ENCODE results near the gene KIF26B.
"Not testable (repeated sequence)": the region's sequence is repeated elsewhere in the genome, so short reads cannot be mapped to it uniquely, and the experiment has no call there.

The KIF26B gene

DNA sequence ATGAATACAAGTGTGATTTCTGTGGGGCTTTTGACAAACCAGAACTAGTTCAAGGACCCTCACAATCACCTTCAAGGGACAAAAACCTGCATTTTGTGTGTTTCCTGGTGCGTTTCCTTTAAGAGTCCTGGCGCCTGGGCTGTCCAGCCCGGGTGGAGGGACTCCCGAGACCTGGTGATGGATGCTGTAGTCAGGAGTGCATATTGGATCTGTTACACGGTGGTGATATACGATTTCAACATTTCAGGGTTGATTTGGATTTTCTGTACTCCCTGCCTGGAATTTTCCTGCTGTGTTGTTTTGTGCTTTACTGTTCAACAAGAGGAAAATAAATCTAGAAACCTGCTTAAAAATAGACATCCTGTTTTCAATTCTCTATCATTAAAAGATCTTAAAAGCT is 162.0 kb downstream of the KIF26B start:
- H3K27me3 ChIP-seq (ENCODE audit: control insufficient read depth in 1 of 2, insufficient read depth in 2 of 2, low read length in 2 of 2), result no peaks in the 10 kb centered on the region
- no peak overlapping the region for H3K9ac ChIP-seq (ENCODE audit: low read length)
- no peaks in the 10 kb centered on the region for H3K36me3 ChIP-seq (ENCODE audit: insufficient read depth, low read length)
- H3K4me3 ChIP-seq (ENCODE audit: low read depth in 1 of 2, low read length in 2 of 2), result no peak overlapping the region
- H3K4me1 ChIP-seq (ENCODE audit: insufficient read depth, low read length), result no peaks in the 10 kb centered on the region
- H3K9me3 ChIP-seq (ENCODE audit: low read length), result no peaks in the 10 kb centered on the region
- H3K27ac ChIP-seq (ENCODE audit: low read depth, low read length), result no peak overlapping the region

DNA sequence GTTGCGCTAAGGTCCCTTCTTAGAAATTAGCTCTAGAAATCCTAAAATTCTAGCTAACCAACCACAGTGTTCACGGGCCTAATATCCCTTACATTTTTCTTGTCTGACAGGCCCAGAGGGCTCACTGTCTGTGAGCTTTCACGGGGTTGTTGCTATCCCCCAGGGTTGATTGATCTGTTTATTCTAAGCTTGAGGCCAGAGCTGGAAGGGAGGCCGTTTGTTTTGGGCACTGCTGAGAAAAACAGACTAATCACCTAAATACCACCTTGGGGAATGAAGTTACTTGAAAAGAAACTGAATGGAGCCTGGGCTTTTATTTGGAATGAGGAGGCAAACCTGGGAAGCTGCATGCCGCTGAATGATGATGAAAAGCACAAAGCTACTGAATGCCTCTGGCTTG is 162.4 kb downstream of the KIF26B start:
- Histone ChIP-seq H3K36me3 (ENCODE audit: insufficient read depth, low read length) (no peaks in the 10 kb centered on the region), H3K9me3 (ENCODE audit: low read length) (no peaks in the 10 kb centered on the region), H3K9ac (ENCODE audit: low read length) (no peak overlapping the region), H3K4me3 (ENCODE audit: low read depth in 1 of 2, low read length in 2 of 2) (no peak overlapping the region), H3K27me3 (ENCODE audit: control insufficient read depth in 1 of 2, insufficient read depth in 2 of 2, low read length in 2 of 2) (no peaks in the 10 kb centered on the region), H3K27ac (ENCODE audit: low read depth, low read length) (no peak overlapping the region), H3K4me1 (ENCODE audit: insufficient read depth, low read length) (no peaks in the 10 kb centered on the region)

DNA sequence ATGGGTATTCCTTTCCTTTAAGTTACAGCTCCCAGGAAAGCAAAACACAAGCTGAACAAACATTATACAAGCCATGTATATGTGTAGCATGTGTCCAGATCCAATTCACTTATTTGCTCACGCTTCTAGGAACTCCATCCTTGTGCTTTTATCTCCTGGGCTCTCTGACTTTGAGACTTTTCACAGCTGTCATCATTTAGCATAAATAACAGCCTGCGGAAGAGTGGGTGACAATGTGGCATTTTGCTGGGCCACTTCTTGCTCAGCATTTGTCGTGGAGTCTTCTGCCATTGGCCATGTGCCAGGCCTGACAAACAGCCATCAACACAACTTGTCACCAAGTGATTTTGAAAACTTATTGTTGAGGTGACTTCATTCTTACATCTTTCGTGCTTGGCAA is 164.3 kb downstream of the KIF26B start:
- no peaks in the 10 kb centered on the region for H3K36me3 ChIP-seq (ENCODE audit: insufficient read depth, low read length)
- no peaks in the 10 kb centered on the region for H3K27me3 ChIP-seq (ENCODE audit: control insufficient read depth in 1 of 2, insufficient read depth in 2 of 2, low read length in 2 of 2)
- H3K27ac ChIP-seq (ENCODE audit: low read depth, low read length), result no peak overlapping the region
- H3K9me3 ChIP-seq (ENCODE audit: low read length), result no peaks in the 10 kb centered on the region
- no peaks in the 10 kb centered on the region for H3K4me1 ChIP-seq (ENCODE audit: insufficient read depth, low read length)
- H3K4me3 ChIP-seq (ENCODE audit: low read depth in 1 of 2, low read length in 2 of 2), result no peak overlapping the region
- no peak overlapping the region for H3K9ac ChIP-seq (ENCODE audit: low read length)

DNA sequence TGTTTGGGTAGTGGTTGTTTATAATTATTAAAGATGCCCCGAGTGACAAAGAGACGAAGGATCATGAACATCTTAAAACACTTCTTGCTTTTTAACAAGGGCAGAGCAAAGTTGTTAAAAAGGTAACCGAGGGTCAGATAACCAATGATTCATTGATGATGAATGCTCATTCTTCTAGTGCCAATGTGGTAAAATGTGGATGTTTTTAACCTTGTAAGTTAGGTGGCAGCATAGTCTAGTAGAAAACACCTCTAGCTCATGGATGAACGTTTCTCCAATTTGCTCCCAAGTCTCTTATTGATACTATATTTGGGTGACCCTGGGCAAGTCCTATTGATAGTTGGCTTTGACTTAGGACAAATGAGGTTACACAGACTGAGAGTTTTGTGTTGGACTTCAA is 167.9 kb downstream of the KIF26B start:
- Histone ChIP-seq H3K9ac (ENCODE audit: low read length) (no peak overlapping the region), H3K36me3 (ENCODE audit: insufficient read depth, low read length) (no peaks in the 10 kb centered on the region), H3K27ac (ENCODE audit: low read depth, low read length) (no peak overlapping the region), H3K9me3 (ENCODE audit: low read length) (no peaks in the 10 kb centered on the region), H3K4me1 (ENCODE audit: insufficient read depth, low read length) (no peaks in the 10 kb centered on the region), H3K4me3 (ENCODE audit: low read depth in 1 of 2, low read length in 2 of 2) (no peak overlapping the region), H3K27me3 (ENCODE audit: control insufficient read depth in 1 of 2, insufficient read depth in 2 of 2, low read length in 2 of 2) (no peaks in the 10 kb centered on the region)

- H3K9ac ChIP-seq (ENCODE audit: low read length); H3K9me3 ChIP-seq (ENCODE audit: low read length); H3K27me3 ChIP-seq (ENCODE audit: control insufficient read depth in 1 of 2, insufficient read depth in 2 of 2, low read length in 2 of 2); H3K27ac ChIP-seq (ENCODE audit: low read depth, low read length); H3K4me1 ChIP-seq (ENCODE audit: insufficient read depth, low read length); H3K36me3 ChIP-seq (ENCODE audit: insufficient read depth, low read length); H3K4me3 ChIP-seq (ENCODE audit: low read depth in 1 of 2, low read length in 2 of 2): not testable (repeated sequence)
These were observed 169.0 kb downstream of the KIF26B start for GRCh38 chr1:245323765-245324164.

DNA sequence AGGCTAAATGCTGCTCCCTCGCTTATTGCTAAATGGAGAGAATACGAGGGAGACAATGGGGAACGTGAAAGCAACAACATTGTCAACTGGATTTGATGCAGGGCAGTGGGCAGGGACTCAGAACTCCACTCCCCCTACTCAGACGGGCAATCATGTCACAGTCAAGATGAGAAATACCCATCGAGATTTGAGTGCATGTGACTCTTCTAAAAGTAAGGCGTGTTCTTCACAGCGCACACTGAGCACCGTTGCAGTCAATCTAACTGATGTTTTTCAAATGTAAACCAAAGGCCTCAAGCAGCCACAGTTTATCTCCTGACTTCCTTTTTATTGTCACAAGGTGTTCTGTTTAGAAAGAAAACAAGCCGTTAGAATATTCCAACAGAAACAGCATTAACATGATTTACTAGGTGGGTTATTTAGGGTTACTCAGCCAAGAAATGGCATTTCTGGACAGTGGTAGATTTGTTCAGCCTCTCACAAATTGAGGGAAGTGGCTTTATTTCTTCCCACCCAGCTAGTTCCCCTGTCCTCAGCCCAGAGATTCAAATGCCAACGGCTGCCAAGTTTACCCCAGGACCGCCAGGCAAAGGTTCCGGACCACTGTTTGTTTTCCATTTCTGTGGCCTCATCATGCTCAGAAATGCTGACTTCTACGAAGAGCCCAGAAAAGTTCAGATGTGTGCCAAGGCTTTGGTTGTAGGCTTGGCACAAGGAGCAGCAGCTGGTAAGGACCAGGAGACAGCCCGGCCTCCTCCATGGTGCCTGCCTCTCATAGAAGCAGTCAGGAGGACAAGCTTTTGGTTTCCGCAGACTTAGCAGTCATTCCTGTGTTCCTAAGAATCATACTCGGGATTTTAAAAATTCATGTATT is 171.4 kb downstream of the KIF26B start:
- Histone ChIP-seq H3K9ac (ENCODE audit: low read length) (no peak overlapping the region), H3K27me3 (ENCODE audit: control insufficient read depth in 1 of 2, insufficient read depth in 2 of 2, low read length in 2 of 2) (no peaks in the 10 kb centered on the region), H3K36me3 (ENCODE audit: insufficient read depth, low read length) (no peaks in the 10 kb centered on the region), H3K4me1 (ENCODE audit: insufficient read depth, low read length) (no peaks in the 10 kb centered on the region), H3K27ac (ENCODE audit: low read depth, low read length) (no peak overlapping the region), H3K9me3 (ENCODE audit: low read length) (no peaks in the 10 kb centered on the region), H3K4me3 (ENCODE audit: low read depth in 1 of 2, low read length in 2 of 2) (no peak overlapping the region)

DNA sequence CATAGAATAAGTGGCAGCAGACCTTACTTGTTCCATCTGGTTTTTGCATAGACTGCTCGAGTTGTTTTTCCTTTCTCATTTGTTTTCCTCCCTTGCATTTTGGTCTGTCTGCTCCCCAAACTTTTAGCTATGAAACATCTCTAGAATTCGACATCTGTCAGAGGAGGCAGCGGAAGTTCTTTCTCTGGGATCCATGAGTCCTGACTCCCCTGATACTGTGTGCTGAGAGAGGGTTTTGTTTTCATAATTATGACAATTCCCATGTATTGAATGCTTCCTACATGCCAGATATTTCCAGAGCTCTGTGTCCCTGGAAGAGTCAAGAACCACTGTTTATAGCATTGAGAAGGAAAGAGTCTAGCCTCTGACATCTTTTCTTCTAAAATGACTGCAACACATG is 172.6 kb downstream of the KIF26B start:
- Histone ChIP-seq H3K9me3 (ENCODE audit: low read length) (no peaks in the 10 kb centered on the region), H3K36me3 (ENCODE audit: insufficient read depth, low read length) (no peaks in the 10 kb centered on the region), H3K27ac (ENCODE audit: low read depth, low read length) (no peak overlapping the region), H3K9ac (ENCODE audit: low read length) (no peak overlapping the region), H3K27me3 (ENCODE audit: control insufficient read depth in 1 of 2, insufficient read depth in 2 of 2, low read length in 2 of 2) (no peaks in the 10 kb centered on the region), H3K4me1 (ENCODE audit: insufficient read depth, low read length) (no peaks in the 10 kb centered on the region), H3K4me3 (ENCODE audit: low read depth in 1 of 2, low read length in 2 of 2) (no peak overlapping the region)

- Histone ChIP-seq H3K9me3 (ENCODE audit: low read length) (no peaks in the 10 kb centered on the region), H3K27me3 (ENCODE audit: control insufficient read depth in 1 of 2, insufficient read depth in 2 of 2, low read length in 2 of 2) (no peaks in the 10 kb centered on the region), H3K27ac (ENCODE audit: low read depth, low read length) (no peak overlapping the region), H3K9ac (ENCODE audit: low read length) (no peak overlapping the region), H3K4me3 (ENCODE audit: low read depth in 1 of 2, low read length in 2 of 2) (no peak overlapping the region), H3K36me3 (ENCODE audit: insufficient read depth, low read length) (no peaks in the 10 kb centered on the region), H3K4me1 (ENCODE audit: insufficient read depth, low read length) (no peaks in the 10 kb centered on the region)
These were observed 173.1 kb downstream of the KIF26B start for GRCh38 chr1:245327842-245328241.

GRCh38 chr1:245330951-245331350 is 176.2 kb downstream of the KIF26B start:
- Histone ChIP-seq H3K4me3 (ENCODE audit: low read depth in 1 of 2, low read length in 2 of 2) (no peak overlapping the region), H3K9me3 (ENCODE audit: low read length) (no peaks in the 10 kb centered on the region), H3K36me3 (ENCODE audit: insufficient read depth, low read length) (no peaks in the 10 kb centered on the region), H3K9ac (ENCODE audit: low read length) (no peak overlapping the region), H3K4me1 (ENCODE audit: insufficient read depth, low read length) (no peaks in the 10 kb centered on the region), H3K27ac (ENCODE audit: low read depth, low read length) (no peak overlapping the region), H3K27me3 (ENCODE audit: control insufficient read depth in 1 of 2, insufficient read depth in 2 of 2, low read length in 2 of 2) (no peaks in the 10 kb centered on the region)

- Histone ChIP-seq H3K4me3 (ENCODE audit: low read depth in 1 of 2, low read length in 2 of 2) (no peak overlapping the region), H3K4me1 (ENCODE audit: insufficient read depth, low read length) (no peaks in the 10 kb centered on the region), H3K27ac (ENCODE audit: low read depth, low read length) (no peak overlapping the region), H3K9me3 (ENCODE audit: low read length) (no peaks in the 10 kb centered on the region), H3K9ac (ENCODE audit: low read length) (no peak overlapping the region), H3K27me3 (ENCODE audit: control insufficient read depth in 1 of 2, insufficient read depth in 2 of 2, low read length in 2 of 2) (no peaks in the 10 kb centered on the region), H3K36me3 (ENCODE audit: insufficient read depth, low read length) (no peaks in the 10 kb centered on the region)
These were observed 177.3 kb downstream of the KIF26B start for GRCh38 chr1:245332085-245332484.

DNA sequence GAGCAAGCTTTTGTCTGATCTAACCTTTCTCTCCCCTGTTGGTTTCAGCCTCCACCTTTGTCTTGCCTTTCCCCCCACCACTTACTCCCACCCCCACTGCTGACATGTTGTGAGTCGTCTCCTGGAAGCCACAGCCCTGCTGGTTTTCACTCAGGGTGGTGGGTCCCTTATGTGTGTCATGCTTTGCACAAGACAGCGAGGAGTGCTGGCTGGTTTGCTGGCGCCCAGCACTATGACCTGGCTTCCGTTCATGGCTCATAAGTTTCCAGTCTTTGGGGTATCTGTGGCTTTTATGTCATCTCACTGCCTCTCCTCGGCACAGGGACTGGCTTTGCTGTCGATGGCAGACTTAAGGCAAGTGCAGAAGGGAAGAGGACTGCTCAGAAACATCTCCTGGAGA is 177.7 kb downstream of the KIF26B start:
- Histone ChIP-seq H3K9ac (ENCODE audit: low read length) (no peak overlapping the region), H3K4me3 (ENCODE audit: low read depth in 1 of 2, low read length in 2 of 2) (no peak overlapping the region), H3K27me3 (ENCODE audit: control insufficient read depth in 1 of 2, insufficient read depth in 2 of 2, low read length in 2 of 2) (no peaks in the 10 kb centered on the region), H3K36me3 (ENCODE audit: insufficient read depth, low read length) (no peaks in the 10 kb centered on the region), H3K9me3 (ENCODE audit: low read length) (no peaks in the 10 kb centered on the region), H3K4me1 (ENCODE audit: insufficient read depth, low read length) (no peaks in the 10 kb centered on the region), H3K27ac (ENCODE audit: low read depth, low read length) (no peak overlapping the region)

DNA sequence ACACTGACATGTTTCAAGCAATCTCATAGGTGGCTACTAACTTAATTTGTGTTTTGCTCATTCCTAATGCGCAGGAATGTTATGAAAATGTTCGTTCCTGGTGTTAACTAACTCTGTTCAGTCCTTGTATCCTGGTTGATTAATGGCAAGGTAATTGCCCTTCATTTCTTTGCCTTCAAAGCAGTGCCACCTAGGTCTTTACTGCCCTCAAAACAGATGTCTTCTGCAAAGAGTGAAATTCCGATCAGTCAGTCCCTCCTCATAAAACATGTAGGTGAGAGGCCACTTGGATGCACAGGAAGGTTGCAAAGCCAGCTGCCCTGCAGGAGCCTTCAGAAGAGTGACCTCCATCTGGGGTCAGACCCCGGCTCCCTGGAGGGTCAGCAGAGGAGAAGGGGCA is 179.4 kb downstream of the KIF26B start:
- Histone ChIP-seq H3K27ac (ENCODE audit: low read depth, low read length) (no peak overlapping the region), H3K9me3 (ENCODE audit: low read length) (no peaks in the 10 kb centered on the region), H3K4me1 (ENCODE audit: insufficient read depth, low read length) (no peaks in the 10 kb centered on the region), H3K9ac (ENCODE audit: low read length) (no peak overlapping the region), H3K4me3 (ENCODE audit: low read depth in 1 of 2, low read length in 2 of 2) (no peak overlapping the region), H3K36me3 (ENCODE audit: insufficient read depth, low read length) (no peaks in the 10 kb centered on the region), H3K27me3 (ENCODE audit: control insufficient read depth in 1 of 2, insufficient read depth in 2 of 2, low read length in 2 of 2) (no peaks in the 10 kb centered on the region)

Measured in muscle layer of colon (tissue), 2 donors.